Skeletal muscle tissue (tissue), 4 donors: ENCODE data around the gene TRAF3IP1. TPM values are rescaled to one million over a fixed set of nuclear protein-coding genes. Genes with fewer than 3 reads are reported as not detected.

Experiments
- H3K27ac ChIP-seq: one replicate; pipeline ENCODE4 v1.7.0; 2013; ENCODE audit warnings: mild to moderate bottlenecking, low read depth, low read length, inconsistent platforms
- H3K27me3 ChIP-seq, 3 donors: one replicate each; pipeline ENCODE4 v1.7.0; 2013; ENCODE audit warnings: low read length in 3 of 3; ENCODE audit not compliant: control insufficient read depth in 3 of 3, insufficient read depth in 3 of 3
- H3K36me3 ChIP-seq, 3 donors: one replicate each; pipeline ENCODE4 v1.7.0; 2013; ENCODE audit warnings: low read length in 3 of 3; ENCODE audit not compliant: control insufficient read depth in 3 of 3, insufficient read depth in 3 of 3
- H3K4me1 ChIP-seq, 3 donors: one replicate each; pipeline ENCODE4 v1.7.0; 2013; ENCODE audit warnings: low read length in 3 of 3, mild to moderate bottlenecking in 3 of 3; ENCODE audit not compliant: control insufficient read depth in 3 of 3, insufficient read depth in 3 of 3
- H3K4me3 ChIP-seq, 3 donors: one replicate each; pipeline ENCODE4 v1.7.0; 2013; ENCODE audit warnings: low read length in 3 of 3
- H3K9ac ChIP-seq, 3 donors: one replicate each; pipeline ENCODE4 v1.7.0; 2013; ENCODE audit warnings: low read length in 3 of 3, mild to moderate bottlenecking in 3 of 3, moderate library complexity in 2 of 3, low read depth in 1 of 3
- H3K9me3 ChIP-seq, 3 donors: one replicate each; pipeline ENCODE4 v1.7.0; 2013; ENCODE audit warnings: low read length in 3 of 3; ENCODE audit not compliant: control insufficient read depth in 3 of 3
- total RNA-seq: library from RNA; depleted of rRNA; stranded (reverse); fragments of >200 nt; gene quantifications from one replicate; pipeline ENCODE4 v1.2.3, GENCODE V29; 2014
- donor health status: Osteomylitis.

TRAF3IP1 gene
- total RNA-seq, 1 donor from 2014 or later = 4.2 TPM

DNA sequence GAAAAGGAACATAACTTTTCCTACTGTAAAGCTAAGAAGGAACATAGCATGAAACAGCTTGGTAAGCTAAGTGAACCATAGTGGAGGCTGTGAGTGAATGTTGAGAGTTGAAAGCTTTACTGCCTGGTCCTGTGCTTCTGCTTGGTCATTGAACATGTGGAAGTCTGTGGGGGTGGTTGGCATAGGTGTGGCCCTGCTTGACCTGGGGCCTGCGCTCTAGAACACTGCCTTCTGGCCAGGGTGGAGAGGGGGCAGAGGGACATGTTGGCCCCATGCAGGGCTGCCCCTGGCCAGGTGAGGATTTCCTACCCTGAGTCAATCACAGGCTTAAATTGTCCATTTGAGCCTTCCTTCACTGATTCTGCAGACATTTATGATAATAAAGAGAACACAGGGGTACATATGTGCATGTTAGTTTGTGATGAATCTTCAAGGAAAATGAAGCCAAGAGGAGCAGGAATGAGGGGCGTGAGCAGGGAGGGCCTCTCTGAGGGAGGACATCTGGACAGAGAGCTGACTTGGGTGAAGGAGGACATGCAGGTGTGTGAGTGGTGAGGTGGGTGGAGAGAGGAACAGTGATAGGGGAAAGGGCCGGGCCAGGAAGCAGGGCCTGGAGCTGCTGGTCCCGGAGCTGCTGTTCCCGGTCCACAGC is 16.6 kb downstream of the TRAF3IP1 start:
- no peaks in the 10 kb centered on the region for H3K9me3 ChIP-seq
- no peak overlapping the region for H3K27ac ChIP-seq

DNA sequence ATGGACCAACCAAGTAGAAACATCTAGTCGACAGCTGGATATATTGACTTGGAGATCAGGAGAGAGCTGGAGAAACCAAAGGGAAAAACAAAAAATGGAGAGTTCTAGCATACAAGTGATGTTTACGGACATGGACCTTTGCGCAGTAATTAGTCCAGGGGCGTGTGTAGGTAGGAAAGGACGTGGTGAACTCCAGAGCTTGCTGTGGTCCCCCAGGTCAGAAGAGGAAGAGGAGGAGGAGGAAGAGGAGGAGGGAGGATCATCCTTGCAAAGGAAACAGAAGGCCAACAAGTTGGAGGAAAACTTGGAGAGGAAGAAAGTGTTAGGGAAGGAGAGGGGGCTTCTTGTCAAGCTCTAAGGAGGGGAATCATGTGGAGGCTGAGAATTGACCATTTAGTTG is 17.5 kb downstream of the TRAF3IP1 start:
- no peaks in the 10 kb centered on the region for H3K27me3 ChIP-seq
- H3K9me3 ChIP-seq = no peaks in the 10 kb centered on the region
- no peak overlapping the region for H3K27ac ChIP-seq
- H3K36me3 ChIP-seq = peaks cover 6 to 18% (median 9%) of the 10 kb centered on the region in 3 donors
- H3K4me1 ChIP-seq = peaks cover 11 to 24% (median 23%) of the 10 kb centered on the region in 3 donors
- no peak overlapping the region for H3K4me3 ChIP-seq
- no peak overlapping the region for H3K9ac ChIP-seq

More for the DNA sequence above, 16.6 kb downstream of the TRAF3IP1 start:
- Histone ChIP-seq H3K4me3 (no peak overlapping the region), H3K36me3 (peaks cover 6 to 18% (median 9%) of the 10 kb centered on the region in 3 donors), H3K4me1 (peaks cover 11 to 24% (median 23%) of the 10 kb centered on the region in 3 donors), H3K27me3 (no peaks in the 10 kb centered on the region), H3K9ac (no peak overlapping the region)

DNA sequence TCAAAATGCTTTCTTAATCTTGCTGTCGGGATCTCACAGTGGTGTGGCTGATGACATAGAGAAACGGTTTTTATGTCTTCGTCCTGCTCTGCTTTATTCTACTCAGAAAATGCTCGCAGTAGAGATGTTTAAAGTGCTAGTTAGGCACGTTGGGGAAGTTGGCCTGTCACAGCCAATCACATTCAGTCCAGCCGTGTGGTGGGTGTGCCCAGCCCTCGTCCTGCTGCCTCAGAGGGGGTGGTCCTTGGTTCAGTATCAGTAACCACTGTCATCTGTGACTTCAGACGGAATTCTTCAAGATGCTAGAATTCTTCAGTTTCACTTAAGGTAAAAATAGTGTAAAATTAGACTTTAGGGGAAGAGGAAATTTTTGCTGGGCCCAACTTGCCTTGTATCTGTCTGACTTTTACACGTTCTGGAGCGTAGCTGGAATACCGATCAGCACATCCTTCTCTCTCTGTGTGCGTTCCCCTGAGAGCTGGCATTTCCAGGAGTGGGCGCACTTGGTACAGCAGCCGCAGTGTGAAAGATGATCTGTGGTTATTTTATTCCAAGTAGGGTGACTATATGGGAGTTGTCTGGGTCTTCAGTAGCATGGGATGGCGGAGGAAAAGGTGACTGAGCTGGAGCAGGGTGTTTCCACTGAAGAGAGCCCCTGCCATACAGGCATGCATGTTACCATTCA is 18.5 kb downstream of the TRAF3IP1 start:
- Histone ChIP-seq H3K27ac (no peak overlapping the region), H3K4me3 (no peak overlapping the region), H3K36me3 (peaks cover 6 to 16% (median 9%) of the 10 kb centered on the region in 3 donors), H3K27me3 (no peaks in the 10 kb centered on the region), H3K4me1 (peaks cover 11 to 24% (median 23%) of the 10 kb centered on the region in 3 donors), H3K9me3 (no peaks in the 10 kb centered on the region), H3K9ac (peak overlapping the region in 1 of 3 donors; percentile 58)

DNA sequence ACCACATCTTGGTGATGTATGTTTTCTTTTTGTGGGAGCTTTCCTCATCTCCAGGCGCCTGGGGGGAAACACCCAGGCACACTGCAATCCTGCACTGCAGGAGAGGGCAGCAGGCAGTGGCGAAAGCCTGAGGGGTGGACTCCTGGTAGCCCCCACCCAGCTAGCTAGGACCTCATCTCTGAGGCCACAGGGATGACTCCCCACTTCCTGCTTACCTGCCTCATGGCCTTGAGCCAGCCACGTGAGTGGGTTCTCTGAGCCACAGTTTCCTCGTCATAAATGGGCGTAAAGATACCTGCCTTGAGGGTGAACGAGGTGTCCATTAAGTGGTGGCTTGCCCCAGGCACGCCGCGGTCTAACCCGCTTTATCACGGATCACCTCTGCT is 19.1 kb downstream of the TRAF3IP1 start:
- peaks cover 6 to 11% (median 6%) of the 10 kb centered on the region in 3 donors for H3K36me3 ChIP-seq
- H3K9ac ChIP-seq = no peak overlapping the region
- H3K9me3 ChIP-seq = no peaks in the 10 kb centered on the region
- H3K4me1 ChIP-seq = peaks cover 11 to 24% (median 23%) of the 10 kb centered on the region in 3 donors
- no peak overlapping the region for H3K27ac ChIP-seq
- no peaks in the 10 kb centered on the region for H3K27me3 ChIP-seq
- H3K4me3 ChIP-seq = no peak overlapping the region

DNA sequence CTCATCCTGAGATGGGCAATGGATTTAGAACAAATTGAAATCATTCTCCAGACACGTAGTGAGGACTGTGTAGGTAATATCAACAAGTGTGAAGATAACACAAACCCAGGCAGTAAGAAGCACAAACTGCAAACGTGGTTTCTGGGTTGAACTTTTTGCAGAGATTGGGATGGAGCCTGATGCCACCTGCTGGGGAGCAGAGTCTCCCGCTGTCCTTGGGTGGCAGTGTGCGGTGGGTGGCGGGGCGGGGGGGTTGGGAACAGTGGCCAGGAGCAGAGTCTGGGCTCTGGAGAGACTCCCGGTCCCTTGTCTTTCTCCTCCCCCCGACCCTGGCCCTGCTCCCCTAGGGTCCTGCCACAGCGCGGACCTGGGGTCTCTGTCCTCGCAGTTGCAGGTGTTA is 19.5 kb downstream of the TRAF3IP1 start:
- H3K9ac ChIP-seq = no peak overlapping the region
- peaks cover 11 to 24% (median 23%) of the 10 kb centered on the region in 3 donors for H3K4me1 ChIP-seq
- peaks cover 1 to 9% (median 2%) of the 10 kb centered on the region in 3 donors for H3K36me3 ChIP-seq
- H3K27ac ChIP-seq = no peak overlapping the region
- no peaks in the 10 kb centered on the region for H3K9me3 ChIP-seq
- no peaks in the 10 kb centered on the region for H3K27me3 ChIP-seq
- H3K4me3 ChIP-seq = no peak overlapping the region

DNA sequence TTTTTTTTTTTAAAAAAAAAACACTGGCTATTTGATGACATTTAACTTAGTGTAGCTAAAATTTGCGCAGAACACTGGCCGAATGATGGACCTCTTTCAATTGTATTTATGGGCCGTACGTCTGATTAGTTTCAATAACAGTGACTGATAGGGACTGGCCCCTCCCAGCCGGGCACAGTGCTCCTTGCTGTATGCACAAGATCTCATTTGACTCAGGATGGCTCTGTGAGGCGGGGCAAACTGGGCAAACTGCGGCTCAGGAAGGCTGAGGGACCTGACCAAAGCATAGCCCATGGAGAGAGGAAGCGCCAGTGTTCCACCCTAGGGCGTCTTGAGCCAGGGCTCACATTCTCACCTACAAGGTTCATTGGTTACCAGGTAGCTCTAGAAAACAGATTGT is 21.2 kb downstream of the TRAF3IP1 start:
- peaks cover 6 to 32% (median 18%) of the 10 kb centered on the region in 3 donors for H3K4me1 ChIP-seq
- peaks cover 0 to 9% (median 2%) of the 10 kb centered on the region in 3 donors for H3K36me3 ChIP-seq
- H3K9me3 ChIP-seq = no peaks in the 10 kb centered on the region
- H3K9ac ChIP-seq = no peak overlapping the region
- no peak overlapping the region for H3K4me3 ChIP-seq
- no peak overlapping the region for H3K27ac ChIP-seq
- H3K27me3 ChIP-seq = no peaks in the 10 kb centered on the region

DNA sequence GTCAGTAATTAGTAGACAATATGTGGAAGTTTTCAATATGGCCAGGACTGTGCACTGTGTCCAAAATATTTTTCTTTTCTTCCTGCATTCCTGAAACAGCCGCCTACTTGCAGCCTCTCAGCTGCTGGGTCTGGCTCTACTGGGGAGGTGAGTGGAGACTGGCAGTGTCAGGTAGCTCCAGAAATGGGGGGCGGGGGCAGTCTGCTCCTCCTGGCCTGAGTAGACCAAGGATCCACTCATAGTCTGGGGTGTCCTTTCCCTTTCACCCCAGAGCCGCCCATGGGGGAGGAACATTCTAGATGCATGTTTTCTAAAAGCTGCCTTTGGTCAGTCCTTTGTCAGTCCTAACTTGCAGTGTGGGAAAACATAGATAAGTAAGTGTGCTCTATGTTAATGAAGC is 23.7 kb downstream of the TRAF3IP1 start:
- Histone ChIP-seq H3K9me3 (no peaks in the 10 kb centered on the region), H3K4me3 (no peak overlapping the region), H3K4me1 (peaks cover 2 to 23% (median 7%) of the 10 kb centered on the region in 3 donors), H3K36me3 (peaks cover 3 to 9% (median 4%) of the 10 kb centered on the region in 3 donors), H3K27ac (no peak overlapping the region), H3K9ac (no peak overlapping the region), H3K27me3 (no peaks in the 10 kb centered on the region)

DNA sequence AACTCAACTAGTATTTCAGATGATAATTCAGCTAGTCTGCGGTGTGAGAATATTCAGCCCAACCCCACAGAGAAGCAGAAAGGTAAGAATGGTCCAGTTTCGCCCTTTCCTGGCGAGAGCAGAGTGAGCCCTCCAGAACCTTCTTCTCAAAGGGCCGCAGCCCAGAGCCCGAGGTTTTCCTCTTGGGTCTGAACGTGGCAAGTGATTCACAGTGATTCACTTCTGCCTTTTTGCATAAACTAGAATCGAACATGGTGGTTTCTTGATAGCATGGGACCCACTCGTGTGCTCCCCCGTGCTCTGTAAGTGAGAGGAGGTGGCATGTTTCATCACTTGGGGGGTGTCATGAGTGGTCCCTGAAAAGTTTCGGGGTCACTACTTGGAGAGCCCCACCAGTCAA is 24.2 kb downstream of the TRAF3IP1 start:
- Histone ChIP-seq H3K9me3 (no peaks in the 10 kb centered on the region), H3K9ac (no peak overlapping the region), H3K27ac (no peak overlapping the region), H3K27me3 (no peaks in the 10 kb centered on the region), H3K36me3 (peaks cover 7 to 12% (median 9%) of the 10 kb centered on the region in 3 donors), H3K4me3 (no peak overlapping the region), H3K4me1 (peaks cover 0 to 18% (median 3%) of the 10 kb centered on the region in 3 donors)

DNA sequence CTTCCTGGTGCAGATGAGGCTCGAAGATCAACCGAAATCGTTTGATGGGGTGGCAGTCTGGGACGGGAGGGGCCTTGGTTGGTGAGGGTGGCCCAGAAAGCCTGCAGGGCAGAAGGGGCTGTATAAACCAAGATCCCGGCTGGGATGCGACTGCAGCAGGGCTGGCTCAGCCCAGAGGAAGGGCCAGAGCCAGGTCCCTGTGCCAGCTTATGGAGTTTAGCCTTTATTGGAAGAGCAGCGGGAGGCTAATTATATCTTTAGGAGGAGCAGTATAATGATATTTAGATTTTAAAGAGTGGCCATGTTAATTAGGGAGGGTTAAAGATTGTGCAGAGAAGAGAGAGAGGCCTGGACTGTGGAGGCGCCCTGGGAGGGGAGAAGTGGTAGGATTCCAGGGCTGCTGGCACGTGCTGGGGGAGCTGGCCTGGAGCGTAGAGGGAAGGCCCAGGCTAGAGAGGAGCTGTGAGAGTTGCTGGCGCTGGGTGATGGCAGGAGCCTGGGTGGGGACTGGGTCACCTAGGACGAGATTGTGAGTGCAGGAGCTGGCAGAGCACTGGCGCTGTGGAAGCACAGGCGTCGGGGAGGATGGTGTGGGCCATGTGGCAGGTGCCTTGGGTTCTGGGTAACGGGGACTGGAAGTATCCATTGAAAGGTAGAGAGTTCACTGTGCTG is 25.1 kb downstream of the TRAF3IP1 start:
- no peak overlapping the region for H3K4me3 ChIP-seq
- no peaks in the 10 kb centered on the region for H3K9me3 ChIP-seq
- no peaks in the 10 kb centered on the region for H3K27me3 ChIP-seq
- H3K36me3 ChIP-seq = peaks cover 9 to 17% (median 11%) of the 10 kb centered on the region in 3 donors
- peaks cover 0 to 15% (median 2%) of the 10 kb centered on the region in 3 donors for H3K4me1 ChIP-seq
- H3K27ac ChIP-seq = no peak overlapping the region
- no peak overlapping the region for H3K9ac ChIP-seq

DNA sequence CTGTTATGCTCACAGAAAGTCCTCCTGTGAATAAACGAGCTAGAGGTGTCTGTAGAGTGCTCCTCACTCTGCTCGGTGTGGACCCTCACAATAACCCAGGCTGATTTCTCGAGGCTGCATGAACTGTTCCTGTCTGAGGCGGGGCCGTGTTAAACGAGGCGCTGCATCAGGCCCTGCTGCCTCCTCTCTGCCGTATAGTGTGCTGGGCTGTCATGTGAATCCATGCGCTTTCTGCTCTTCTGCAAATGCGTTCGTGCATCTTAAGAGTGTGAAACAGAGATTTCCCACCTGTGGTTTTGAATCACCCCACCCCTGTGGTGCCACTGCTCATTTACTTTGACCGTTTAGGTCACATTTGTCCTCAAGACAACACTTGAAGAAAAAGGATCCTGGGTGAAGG is 26.2 kb downstream of the TRAF3IP1 start:
- Histone ChIP-seq H3K27ac (no peak overlapping the region), H3K9ac (no peak overlapping the region)

More for the DNA sequence above, 26.2 kb downstream of the TRAF3IP1 start:
- H3K9me3 ChIP-seq = no peaks in the 10 kb centered on the region
- H3K27me3 ChIP-seq = no peaks in the 10 kb centered on the region
- no peak overlapping the region for H3K4me3 ChIP-seq
- H3K36me3 ChIP-seq = peaks cover 10 to 17% (median 17%) of the 10 kb centered on the region in 3 donors
- peaks cover 0 to 15% (median 2%) of the 10 kb centered on the region in 3 donors for H3K4me1 ChIP-seq
